Measurements from ENCODE around the gene NTN3.
"Not testable (repeated sequence)": the region's sequence is repeated elsewhere in the genome, so short reads cannot be mapped to it uniquely, and the experiment has no call there.

Gene NTN3

DNA sequence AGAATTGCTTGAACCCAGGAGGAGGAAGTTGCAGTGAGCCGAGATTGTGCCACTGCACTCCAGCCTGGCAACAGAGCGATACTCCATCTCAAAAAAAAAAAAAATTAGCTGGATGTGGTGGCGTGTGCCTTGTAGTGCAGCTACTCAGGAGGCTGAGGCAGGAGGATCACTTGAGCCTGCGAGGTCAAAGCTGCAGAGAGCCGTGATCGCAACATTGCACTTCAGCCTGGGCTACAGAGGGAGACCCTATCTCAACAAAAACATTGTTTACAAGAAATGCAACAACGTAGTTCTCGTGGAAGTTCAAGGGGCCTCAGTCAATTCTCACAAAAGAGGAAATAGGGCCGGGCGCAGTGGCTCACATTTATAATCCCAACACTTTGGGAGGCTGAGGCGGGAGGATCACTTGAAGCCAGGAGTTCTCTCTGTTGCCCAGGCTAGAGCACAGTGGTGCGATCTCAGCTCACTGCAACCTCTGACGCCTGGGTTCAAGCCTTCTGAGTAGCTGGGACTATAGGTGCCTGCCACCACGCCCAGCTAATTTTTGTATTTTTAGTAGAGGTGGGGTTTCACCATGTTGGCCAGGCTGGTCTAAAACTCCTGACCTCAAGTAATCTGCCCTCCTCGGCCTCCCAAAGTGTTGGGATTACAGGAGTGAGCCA, 29.8 kb upstream of the NTN3 start:
- DNase-seq (ENCODE audit: low read depth in 2 of 2), result not testable (repeated sequence)

DNA sequence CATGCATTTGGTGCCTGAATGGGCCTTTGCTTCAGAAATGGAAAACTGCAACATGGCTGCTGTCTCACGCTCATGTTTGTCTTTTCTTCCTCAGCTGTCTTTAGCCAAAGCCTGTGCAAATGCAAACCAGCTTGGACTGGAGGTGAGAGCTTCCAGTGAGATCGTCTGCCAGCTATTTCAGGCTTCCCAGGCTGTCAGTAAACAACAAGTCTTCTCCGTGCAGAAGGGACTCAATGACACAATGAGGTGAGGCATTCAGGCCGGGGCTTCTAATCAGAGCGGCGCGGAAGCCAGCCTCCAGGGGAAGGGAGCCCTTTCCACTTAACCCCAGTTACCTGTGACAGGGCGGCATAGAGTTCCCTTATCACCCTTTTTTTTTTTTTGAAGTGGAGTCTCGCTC, 27.5 kb upstream of the NTN3 start:
- no peak for DNase-seq (ENCODE audit: low read depth in 2 of 2)

DNA sequence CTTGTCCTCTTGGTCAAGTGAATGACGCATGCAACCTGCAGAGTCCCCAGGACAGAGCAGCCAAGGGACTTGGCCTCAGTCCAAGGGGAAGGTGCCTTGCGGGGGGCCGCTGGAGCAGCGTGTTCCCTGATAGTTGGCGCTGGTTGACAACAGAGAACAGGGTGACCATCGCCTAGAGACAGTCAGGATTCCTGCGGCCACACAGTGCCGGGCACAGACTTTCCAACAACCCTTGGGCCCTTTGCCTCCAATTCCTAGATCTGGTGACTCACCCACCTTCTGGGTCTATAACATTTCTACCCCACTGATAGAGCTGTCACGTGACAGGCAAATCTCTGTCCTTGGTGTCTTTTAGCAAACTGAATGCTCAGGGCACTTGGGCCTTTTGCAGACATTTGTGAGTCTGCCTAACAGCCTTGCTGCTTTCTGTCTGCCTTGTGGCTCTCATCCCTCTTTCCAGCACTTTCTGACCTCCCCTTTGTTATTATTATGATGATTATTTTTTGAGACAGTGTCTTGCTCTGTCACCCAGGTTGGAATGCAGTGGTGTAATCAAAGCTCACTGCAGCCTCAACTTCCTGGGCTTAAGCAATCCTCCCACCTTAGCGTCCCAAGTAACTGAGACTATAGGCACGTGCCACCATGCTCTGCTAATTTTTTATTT, 23.0 kb upstream of the NTN3 start:
- DNase-seq (ENCODE audit: low read depth in 2 of 2), result no peak

DNA sequence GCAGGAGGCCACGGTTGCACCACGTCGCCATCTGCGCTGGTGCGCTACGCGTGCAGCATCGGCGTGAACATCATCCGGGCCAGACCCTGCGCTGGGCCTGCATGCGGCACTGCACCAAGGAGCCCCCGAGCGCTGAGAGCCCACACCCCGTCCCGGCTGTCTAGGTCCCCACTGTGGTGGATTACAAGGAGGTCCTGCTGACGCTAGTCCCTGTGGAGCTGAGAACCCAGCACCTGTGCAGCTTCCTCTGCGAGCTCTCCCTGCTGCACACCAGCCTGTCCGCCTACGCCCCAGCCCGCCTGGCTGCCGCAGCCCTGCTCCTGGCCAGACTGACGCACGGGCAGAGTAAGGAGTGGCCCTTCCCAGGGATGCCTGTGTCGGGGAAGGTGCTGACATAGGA, 22.0 kb upstream of the NTN3 start:
- no peak for DNase-seq (ENCODE audit: low read depth in 2 of 2)

DNA sequence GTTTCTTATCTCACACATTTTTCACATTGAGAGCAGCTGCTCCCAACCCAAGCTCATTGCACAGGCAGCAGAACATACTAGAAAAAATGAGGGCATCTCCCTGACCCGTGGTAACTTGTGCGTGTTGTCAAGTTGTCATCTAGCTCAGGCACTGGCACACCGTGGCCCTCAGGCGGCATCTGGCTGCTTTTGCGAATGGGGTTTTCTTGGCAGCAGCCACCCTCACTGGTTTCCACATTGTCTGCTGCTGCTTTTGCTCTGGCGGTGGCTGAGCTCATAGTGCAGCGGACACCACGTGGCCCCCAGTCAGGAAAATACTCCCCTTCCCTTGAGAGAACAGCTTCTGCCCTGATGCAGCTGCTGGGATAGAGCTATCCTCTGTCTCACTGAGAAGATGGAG, 20.6 kb upstream of the NTN3 start:
- DNase-seq (ENCODE audit: low read depth in 2 of 2), result no peak

DNA sequence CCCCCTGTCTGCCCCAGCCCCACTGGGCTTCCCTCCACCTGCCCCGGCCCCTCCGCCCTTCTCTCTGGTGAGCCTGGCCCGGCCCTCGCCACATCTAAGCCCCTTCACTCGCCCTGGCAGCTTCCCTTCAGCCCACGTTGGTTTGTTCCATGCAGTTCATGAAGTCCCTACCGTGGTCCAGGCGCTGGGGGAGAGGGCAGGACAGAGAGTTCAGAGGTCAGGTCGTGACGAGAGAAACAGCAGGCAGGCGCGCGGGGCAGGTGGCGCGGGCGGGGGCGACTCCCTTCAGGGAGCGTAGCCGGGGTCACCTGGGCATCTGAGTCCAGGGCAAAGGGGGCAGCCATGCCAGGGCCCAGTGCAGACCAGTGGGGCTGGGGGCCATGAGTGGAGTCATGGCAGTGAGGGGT, 20.1 kb upstream of the NTN3 start:
- no peak for DNase-seq (ENCODE audit: low read depth in 2 of 2)

DNA sequence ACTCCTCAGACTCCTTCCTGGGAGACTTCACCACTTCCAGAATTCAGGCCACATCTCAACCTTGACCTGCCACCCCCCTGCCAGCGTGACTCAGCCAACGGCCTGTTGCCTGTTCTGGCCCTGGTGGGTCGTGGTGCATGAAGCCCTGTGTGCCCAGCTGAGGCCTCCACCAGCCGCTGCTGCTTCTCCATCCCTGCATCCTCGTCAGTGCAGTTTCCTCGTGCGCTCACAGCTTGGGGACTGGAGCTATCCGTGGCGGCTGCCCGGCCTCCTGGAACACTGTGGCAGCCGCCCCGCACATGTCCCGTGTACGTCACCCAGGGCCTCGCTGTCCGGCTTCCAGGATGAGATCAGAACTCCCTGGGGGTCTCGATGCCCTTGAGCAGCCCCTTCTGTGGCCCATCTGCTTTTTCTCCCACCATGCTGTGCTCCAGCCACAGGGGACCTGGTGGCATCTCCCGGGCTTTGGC, 19.2 kb upstream of the NTN3 start:
- no peak for DNase-seq (ENCODE audit: low read depth in 2 of 2)

DNA sequence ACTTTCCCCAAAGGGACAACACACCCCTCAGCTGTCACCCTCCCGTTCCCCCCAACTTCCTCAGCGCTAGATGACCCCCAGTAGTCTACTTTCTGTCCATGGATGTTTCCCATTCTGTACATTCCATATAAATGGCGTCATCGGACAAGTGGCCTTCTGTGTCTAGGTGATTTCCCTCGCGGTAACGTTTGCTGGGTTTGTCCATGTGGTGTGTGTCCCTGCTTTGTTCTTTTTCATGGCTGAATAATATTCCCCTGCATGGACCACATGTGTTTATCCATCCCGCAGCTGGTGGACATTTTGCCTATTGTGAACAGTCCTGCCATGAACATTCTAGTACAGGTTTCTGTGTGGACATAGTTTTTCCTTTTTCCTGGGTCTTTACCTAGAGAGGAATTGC, 18.4 kb upstream of the NTN3 start:
- DNase-seq (ENCODE audit: low read depth in 2 of 2), result no peak

DNA sequence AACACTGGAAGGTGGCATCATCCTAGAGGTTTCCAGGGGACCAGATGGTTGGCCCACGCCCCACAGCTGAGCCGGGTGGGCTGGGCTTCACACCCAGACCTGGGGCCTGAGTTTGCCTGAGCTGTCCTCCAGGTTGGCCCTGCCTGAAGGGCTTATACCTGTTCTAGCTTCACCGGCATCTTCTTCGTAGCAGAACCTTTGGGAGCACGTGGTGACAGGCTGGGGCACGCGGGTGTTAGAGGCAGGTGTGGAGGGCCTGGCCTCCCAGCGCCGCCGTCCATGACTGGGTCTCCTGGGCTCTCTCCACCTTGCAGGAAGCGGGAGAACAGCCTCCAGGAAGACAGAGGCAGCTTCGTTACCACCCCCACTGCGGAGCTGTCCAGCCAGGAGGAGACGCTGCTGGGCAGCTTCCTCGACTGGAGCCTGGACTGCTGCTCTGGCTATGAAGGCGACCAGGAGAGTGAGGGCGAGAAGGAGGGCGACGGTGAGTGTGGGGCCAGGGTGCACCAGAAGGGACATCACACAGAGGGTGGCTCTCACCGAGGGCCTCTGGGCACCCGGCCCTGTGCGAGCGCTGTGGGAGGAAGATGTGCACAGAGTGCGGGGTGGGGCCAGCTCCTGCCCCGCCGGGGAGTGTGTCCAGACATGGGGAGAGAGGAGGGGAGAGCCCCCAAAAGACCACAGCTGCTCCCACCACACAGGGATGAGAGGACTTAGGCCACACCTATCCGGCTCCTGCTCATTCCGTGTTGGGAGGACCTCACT, 15.8 kb upstream of the NTN3 start:
- DNase-seq (ENCODE audit: low read depth in 2 of 2), result no peak

DNA sequence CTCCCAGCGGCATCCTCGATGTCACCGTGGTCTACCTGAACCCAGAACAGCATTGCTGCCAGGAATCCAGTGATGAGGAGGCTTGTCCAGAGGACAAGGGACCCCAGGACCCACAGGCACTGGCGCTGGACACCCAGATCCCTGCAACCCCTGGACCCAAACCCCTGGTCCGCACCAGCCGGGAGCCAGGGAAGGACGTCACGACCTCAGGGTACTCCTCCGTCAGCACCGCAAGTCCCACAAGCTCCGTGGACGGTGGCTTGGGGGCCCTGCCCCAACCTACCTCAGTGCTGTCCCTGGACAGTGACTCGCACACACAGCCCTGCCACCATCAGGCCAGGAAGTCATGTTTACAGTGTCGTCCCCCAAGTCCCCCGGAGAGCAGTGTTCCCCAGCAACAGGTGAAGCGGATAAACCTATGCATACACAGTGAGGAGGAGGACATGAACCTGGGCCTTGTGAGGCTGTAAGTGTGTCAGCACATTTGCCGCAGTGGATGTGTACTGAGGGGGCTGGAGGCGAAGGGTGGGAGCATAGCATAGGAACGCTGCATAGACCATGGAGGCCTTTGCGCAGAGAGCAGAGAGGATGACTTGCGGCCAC, 14.4 kb upstream of the NTN3 start:
- no peak for DNase-seq (ENCODE audit: low read depth in 2 of 2)

DNA sequence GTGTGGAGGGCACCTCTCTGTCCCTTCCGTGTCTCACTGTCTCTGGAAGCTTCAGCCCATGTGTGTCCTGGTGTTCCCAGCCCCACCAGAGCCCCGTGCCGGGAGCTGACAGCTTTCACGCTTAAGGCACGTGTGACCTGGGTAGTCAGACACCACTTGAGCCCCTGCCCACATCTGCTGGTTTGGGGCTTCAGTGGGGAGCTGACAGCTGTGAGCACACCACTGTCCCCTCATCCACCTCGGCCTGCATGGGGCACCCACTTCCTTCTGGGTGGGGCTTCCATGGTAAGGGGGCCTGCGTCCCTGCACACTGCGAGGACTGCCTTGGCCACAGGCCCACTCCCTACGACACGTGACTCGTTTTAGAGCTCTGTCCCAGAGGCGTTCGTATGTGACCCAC, 13.8 kb upstream of the NTN3 start:
- no peak for DNase-seq (ENCODE audit: low read depth in 2 of 2)

DNA sequence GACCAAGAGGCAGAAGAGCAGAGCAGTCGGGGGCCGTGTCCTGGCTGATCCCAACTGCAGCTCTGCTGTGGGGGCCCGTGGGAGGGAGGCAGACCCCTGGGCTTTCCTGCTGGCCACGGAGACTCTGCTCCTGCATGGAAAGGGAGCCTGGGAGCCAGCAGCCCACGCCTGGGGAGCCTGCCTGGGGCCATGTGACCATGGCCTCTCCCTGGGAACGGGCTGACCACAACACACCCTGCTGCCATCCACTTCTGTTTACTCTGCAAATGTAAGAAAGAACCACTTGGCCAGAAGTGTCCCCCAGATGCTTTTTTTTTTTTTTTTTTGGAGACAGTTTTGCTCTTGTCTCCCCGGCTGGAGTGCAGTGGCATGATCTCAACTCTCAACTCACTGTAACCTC, 13.2 kb upstream of the NTN3 start:
- no peak for DNase-seq (ENCODE audit: low read depth in 2 of 2)

DNA sequence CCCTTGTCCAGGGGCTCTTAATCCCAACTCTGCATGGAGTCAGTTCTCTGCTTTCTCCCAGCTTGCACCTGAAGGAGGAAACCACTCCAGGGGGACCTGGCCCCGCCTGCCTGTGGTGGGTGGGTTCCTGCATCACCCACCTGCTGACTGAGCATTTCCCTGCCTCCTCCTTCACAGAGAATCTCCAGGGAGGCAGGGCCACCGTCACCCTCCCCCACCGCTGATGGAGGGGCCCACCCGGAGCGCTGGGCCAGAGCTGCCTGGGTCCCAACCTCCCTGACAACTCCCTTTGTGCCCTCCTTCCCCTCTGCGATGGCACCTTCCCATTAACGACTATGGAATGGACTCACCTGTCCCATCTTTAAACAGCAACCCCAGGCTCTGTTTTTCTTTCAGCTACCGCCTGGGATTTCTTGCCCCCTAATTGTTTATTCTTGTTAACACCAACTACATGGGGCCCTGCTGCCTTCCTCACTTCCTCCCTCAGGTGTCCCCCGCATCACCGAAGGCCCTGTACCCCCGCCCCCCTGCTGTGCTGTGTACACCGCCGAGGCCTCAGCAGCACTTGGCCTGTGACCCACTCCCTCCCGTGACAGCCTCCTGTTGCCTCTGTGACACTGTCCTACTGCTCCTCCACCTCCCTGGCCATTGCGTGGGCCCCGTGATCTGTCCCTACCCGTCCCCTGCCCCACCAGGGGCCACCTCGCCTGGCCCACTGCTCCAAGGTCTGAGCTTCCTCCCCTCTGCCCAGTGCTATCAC, 12.0 kb upstream of the NTN3 start:
- no peak for DNase-seq (ENCODE audit: low read depth in 2 of 2)

DNA sequence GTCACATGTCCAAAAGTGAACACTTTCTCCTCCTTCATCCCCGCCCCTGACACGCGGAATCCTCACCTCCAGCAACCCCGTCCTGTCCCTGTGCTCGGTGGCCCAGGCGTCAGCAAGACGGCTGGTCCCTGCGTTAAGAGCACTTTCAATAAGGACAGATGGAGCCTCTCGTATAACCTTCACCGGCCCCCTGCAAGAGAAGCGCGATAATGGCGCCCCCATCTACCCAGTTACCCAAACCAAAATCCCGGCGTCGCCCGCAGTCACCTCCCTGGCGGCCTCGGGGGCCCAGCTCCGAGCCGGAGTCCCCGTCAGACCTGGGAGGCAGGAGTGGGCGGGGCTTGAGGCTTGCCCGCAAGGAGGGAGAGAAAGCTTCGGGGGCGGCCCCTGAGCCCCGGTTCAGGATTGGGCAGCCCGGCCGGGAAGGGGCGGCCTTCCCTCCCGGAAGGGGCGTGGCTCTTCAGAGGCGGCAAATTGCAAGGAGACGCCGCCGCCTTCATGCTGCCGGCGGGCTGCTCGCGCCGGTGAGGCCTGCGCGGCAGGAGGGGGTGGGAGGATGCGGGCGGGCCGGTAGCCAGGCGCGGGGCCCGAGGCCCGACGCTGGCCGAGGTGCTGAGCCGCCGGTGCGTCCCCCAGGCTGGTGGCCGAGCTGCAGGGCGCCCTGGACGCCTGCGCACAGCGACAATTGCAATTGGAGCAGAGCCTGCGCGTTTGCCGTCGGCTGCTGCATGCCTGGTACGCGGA, 11.3 kb upstream of the NTN3 start, which contains the start of gene TEDC2:
TSS of gene TEDC2 (plus strand) at position 463 of the 744 bp plus-strand sequence. CDS start at position 499, 36 bp downstream.
- peak; percentile 97 to 99 for DNase-seq (ENCODE audit: low read depth in 2 of 2)

DNA sequence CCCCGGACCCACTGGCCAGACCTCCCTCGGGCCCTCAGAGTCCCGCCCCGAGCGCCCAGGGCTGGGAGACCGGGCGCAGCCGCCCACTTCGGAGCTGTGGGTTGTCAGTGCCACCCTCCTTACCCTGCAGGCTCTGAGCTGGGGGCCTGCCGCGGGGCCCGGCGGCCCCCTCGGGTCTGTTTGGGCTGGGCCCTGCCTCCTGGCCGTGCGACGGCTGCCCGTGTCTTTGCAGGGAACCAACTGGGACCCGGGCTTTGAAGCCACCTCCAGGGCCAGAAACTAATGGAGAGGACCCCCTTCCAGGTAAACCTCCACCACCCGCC, 10.7 kb upstream of the NTN3 start:
- no peak for DNase-seq (ENCODE audit: low read depth in 2 of 2)

DNA sequence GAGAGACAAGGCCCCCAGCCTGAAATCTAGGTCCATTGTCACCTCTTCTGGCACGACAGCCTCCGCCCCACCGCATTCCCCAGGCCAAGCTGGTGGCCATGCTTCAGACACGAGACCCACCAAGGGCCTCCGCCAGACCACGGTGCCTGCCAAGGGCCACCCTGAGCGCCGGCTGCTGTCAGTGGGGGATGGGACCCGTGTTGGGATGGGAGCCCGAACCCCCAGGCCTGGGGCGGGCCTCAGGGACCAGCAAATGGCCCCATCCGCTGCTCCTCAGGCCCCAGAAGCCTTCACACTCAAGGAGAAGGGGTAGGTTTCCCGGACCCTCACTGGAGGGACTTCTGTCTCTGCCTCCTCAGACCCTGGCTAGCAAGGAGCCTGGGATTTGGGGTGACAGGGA, 10.2 kb upstream of the NTN3 start:
- no peak for DNase-seq (ENCODE audit: low read depth in 2 of 2)

DNA sequence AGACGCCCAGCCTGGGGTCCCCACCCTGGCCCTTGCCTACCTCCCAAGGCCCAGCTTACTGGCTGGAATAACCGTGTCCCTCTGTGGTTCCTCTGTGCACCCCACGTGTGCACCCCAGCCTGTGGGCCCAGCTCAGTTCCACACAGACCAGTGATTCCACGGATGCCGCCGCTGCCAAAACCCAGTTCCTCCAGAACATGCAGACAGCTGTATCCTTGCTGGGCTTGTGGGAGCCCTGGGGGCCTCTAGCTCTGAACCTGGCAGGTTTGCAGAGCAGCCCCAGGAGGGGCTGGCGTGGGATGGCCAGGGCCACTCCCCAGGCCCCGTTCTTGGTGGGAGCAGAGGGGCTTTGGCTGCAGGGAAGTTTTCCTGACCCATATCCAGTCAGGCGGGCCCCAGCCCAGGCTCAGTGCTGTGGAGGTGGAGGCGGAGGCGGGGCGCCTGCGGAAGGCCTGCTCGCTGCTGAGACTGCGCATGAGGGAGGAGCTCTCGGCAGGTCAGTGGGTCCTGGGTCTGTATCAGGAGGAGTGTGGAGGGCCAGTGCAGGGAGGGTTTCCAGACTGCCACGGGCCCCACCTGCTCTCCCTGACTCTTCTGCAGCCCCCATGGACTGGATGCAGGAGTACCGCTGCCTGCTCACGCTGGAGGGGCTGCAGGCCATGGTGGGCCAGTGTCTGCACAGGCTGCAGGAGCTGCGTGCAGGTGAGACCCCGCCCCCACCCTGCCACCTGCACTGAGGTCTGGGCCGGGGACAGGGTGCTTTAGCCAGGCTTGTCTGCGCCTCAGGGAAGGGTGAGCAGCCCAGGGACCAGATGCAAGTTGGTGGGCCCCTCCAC, 8.8 kb upstream of the NTN3 start:
- no peak for DNase-seq (ENCODE audit: low read depth in 2 of 2)

DNA sequence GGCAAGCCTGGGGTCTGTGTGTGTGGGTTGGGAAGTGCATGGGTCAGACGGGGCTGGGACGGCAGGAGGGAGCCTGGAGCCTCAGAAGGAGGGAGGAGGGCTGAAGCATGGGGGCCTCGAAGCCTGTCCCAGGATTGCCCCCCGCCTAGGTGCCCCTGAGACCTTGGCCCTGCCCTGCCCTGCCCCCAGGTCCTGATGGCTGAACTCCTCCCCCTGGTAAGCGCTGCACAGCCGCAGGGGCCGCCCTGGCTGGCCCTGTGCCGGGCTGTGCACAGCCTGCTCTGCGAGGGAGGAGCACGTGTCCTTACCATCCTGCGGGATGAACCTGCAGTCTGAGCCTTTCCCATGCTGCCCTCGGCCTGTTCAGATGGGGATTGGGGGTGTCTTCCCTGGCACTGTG, 6.8 kb upstream of the NTN3 start:
- no peak for DNase-seq (ENCODE audit: low read depth in 2 of 2)

DNA sequence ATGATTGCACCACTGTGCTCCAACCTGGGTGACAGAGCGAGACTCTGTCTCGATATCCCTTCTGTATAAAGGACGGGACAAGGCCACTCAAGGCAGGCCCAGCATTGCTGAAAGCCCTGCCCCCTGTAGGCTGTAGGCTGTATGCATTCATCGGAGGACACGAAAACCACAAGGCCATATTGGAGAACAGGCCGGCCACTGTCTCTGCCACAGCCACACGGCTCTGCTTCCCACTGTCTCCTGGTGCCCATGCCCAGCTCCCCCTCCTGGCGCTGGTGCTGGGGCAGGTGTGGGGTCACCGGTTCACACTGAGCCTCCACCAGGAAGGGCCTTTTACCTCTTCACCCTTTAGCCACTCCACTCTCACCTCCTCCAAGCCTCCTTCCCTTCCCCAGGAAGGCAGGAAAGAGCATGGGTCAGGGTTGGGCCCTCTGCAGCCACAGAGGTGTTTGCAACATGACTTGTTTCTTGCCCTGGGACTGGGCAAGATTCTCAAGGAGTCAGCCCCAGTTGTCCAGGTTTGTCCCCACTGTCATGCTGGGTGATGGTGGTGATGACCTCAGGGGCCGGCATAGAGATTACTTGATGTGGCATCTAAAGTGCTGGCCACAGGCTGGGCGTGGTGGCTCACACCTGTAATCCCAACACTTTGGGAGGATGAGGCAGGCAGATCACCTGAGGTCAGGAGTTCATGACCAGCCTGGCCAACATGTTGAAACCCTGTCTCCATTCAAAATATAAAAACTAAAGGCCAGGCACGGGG, 5.3 kb upstream of the NTN3 start:
- DNase-seq (ENCODE audit: low read depth in 2 of 2), result no peak
